ENCODE data around the gene ACSL3.

ACSL3 gene

GRCh38 chr2:222942561-222942960 lies 81.7 kb downstream of the ACSL3 start:
- DNase-seq (ENCODE audit: low read depth), result no peak

DNA sequence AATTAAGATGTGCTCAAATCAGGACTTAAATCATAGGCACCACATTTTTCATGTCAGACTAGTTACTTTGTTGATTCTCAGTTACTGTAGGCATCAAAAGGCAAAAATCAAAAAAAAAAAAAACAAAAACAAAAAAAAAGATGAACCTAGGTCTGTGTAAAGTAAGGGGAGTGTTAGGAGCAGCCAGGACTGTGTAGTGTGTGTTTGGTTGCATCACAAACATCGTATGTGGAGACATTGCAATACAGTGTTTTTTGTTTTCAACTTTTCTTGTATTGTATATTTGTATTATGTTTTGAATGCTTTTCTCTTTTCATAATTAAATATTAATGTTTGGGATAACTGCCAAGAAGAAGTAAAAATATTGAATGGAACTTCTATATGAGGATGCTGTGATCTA lies 82.1 kb downstream of the ACSL3 start:
- no peak for DNase-seq (ENCODE audit: low read depth)

GRCh38 chr2:222943820-222944219 lies 83.0 kb downstream of the ACSL3 start:
- no peak for DNase-seq (ENCODE audit: low read depth)

DNA sequence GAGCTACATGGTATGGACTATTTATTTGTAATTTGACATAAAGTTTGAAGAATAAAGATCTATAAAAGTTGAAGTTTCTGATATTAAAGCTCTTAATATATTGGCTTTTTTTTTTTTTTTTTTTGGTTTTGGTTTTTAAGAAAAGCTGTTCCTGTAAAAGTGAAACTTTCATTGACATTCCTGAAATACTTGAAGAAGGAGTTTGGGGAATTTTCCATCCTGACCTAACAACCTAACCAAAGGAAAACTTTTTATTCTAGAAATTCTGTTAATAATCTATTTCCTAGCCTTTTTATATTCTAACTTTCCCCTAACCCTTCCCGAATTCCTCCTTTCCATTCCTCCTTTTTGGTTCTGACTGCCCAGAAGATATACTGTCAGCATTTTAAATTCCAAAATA lies 83.7 kb downstream of the ACSL3 start:
- no peak for DNase-seq (ENCODE audit: low read depth)

GRCh38 chr2:222944971-222945740 lies 84.3 kb downstream of the ACSL3 start:
- no peak for DNase-seq (ENCODE audit: low read depth)

- no peak for DNase-seq (ENCODE audit: low read depth)
These were observed 85.1 kb downstream of the ACSL3 start for GRCh38 chr2:222945887-222946286.

DNA sequence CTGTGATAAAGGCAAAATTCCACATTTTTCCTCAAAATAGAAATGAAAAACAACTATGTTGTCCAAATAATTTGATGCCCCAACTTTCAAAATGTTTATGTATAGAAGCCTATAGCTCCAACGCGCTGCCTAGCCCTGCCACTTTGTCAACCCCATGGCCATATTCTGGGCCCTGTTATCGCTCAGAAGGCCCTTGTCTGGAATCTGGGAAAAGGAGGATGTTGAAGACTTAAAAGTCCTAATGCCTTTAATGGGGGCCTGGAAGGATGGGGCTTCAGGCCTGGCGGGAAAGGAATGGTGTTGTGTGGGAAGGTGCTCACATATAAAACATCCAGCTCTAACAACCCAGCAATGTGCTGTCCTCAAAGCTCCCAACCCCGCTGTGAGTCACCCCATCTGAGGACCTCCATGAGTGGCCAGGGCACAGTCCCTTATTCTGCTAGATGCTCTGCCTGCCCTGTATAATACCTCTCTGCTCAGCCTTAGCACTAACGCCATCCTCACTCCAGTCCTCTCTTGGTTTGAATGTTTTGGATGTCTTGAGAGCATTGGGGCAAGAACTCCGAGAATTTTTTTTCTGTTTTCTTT lies 86.0 kb downstream of the ACSL3 start:
- DNase-seq (ENCODE audit: low read depth), result no peak

DNA sequence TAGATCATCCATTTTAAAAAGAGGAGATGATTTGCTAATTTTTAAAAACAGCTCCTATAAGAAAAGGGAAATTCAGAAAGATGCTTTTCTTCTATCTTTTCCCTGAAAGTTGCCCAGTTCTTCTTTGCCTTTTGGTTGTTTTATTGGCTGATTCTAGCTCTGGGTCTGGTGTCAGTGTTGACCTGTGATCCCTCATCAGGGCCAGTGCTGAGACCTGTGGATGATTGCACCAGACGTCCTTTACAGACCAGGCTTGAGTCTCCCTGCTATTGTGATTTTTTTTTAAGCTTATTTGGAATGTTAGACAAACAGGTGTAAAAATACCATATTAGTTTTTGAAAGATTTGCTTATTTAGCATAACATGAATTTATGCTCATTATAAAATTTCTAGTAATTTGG lies 88.2 kb downstream of the ACSL3 start:
- DNase-seq (ENCODE audit: low read depth), result no peak

- DNase-seq (ENCODE audit: low read depth), result no peak
These were observed 89.0 kb downstream of the ACSL3 start for GRCh38 chr2:222949690-222950323.

DNA sequence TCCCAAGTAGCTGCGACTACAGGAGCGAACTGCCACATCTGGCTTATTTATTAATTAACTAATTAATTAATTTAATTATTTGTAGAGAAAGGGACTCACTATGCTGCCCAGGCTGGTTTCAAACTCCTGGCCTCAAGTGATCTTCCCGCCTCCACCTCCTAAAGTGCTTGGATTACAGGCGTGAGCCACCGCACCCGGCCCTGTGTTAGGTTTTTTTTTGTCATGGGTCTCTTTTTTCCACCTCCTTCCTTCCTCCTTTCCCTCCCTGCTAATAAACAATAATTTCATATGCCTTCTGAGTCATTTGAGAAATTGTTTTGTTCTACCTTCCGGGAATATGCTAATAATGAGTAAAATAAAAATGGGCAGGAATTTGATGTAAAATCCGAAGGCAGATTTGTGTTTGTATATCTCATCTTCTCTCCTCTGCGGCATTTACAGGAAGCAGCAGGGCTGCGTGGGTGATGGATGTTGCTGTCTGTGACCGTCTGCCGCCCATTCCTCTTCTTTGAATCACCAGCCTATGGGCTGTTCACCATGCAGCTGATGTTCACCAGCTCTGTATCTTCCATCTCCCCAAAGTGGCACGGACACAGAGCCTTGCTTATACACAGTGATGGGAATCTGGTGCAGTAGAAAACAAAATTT lies 89.9 kb downstream of the ACSL3 start:
- no peak for DNase-seq (ENCODE audit: low read depth)

- DNase-seq (ENCODE audit: low read depth), result no peak
These were observed 91.4 kb downstream of the ACSL3 start for GRCh38 chr2:222952204-222952603.

- no peak for DNase-seq (ENCODE audit: low read depth)
These were observed 94.2 kb downstream of the ACSL3 start for GRCh38 chr2:222955008-222955407.

- DNase-seq (ENCODE audit: low read depth), result no peak
These were observed 98.5 kb downstream of the ACSL3 start for GRCh38 chr2:222959358-222959757.

GRCh38 chr2:222960126-222960525 lies 99.3 kb downstream of the ACSL3 start:
- DNase-seq (ENCODE audit: low read depth), result no peak

DNA sequence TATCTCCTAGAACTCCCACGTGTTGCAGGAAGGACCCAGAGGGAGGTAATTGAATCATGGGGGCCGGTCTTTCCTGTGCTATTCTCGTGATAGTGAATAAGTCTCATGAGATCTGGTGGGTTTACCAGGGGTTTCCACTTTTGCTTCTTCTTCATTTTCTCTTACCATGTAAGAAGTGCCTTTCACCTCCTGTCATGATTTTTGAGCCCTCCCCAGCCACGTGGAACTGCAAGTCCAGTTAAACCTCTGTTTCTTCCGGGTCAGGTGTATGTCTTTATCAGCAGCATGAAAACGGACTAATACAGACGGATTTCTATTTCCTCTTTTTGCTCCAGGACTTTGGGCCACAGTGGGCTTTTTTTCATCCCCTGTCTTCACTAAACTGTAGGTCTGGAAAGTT lies 102.8 kb downstream of the ACSL3 start:
- no peak for DNase-seq (ENCODE audit: low read depth)

GRCh38 chr2:222964376-222965031 lies 103.7 kb downstream of the ACSL3 start:
- no peak for DNase-seq (ENCODE audit: low read depth)

- no peak for DNase-seq (ENCODE audit: low read depth)
These were observed 104.7 kb downstream of the ACSL3 start for GRCh38 chr2:222965555-222965954.

DNA sequence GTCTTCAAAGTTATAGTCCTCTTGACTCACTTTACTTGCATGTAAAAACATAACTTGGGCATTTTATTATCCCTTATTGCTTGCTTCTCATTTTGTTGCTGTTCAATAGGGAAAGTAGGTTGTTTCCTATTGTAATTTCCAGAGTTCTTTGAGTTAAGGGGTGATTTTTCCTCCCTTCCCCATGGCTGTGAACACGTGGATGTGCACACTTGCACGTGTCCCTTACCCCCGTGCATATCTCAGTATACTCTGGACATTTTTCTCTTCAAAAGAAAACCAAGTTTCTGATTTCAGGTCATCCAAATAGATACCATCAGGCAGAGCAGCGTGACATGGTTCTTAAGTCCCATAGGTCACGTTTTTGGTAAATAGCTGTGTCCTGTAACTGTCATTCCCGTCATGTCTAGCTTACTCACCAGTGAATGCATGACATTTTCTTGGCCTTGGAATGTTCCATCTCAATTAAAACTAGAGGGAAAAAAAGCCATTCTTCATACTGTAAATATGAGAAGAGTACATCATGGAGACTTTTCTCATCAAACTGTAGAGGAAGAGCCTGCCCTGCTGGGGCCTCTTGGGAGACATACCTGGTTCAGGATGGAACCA lies 107.8 kb downstream of the ACSL3 start:
- DNase-seq (ENCODE audit: low read depth), result no peak

DNA sequence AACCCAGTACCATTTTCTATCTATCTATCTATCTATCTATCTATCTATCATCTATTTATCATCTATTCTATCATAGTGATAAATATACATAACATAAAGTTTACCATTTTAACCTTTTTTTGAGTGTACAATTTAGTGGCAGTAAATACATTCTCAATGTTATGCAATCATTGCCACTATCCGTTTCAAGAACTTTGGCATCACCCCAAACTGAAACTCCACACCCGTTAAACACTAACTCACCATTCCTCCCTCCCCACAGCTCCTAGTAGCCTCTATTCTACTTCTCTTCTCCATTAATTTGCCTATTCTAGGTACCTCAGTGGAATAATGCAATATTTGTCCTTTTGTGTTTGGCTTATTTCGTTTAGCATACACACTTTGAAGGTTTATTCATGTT lies 108.7 kb downstream of the ACSL3 start:
- no peak for DNase-seq (ENCODE audit: low read depth)

- no peak for DNase-seq (ENCODE audit: low read depth)
These were observed 111.6 kb downstream of the ACSL3 start for GRCh38 chr2:222972420-222972819.

GRCh38 chr2:222973237-222973636 lies 112.4 kb downstream of the ACSL3 start:
- DNase-seq (ENCODE audit: low read depth), result no peak

- no peak for DNase-seq (ENCODE audit: low read depth)
These were observed 112.9 kb downstream of the ACSL3 start for GRCh38 chr2:222973733-222974132.
